Osteocyte (in vitro differentiated cells): ENCODE results near the gene CTSO. TPM values are rescaled to one million over a fixed set of nuclear protein-coding genes. Genes with fewer than 3 reads are reported as not detected.

Source experiments
- DNase-seq: peaks from one replicate; pipeline ENCODE4 v3.0.0; 2021; ENCODE audit warnings: mixed read lengths; ENCODE audit not compliant: unreplicated experiment; ENCODE audit errors: extremely low spot score
- H3K27ac Mint-ChIP-seq: one replicate; pipeline ENCODE4 v1.8.0; 2021; ENCODE audit warnings: mild to moderate bottlenecking, mixed read lengths; ENCODE audit not compliant: unreplicated experiment
- H3K27me3 Mint-ChIP-seq: one replicate; pipeline ENCODE4 v1.8.0; 2021; ENCODE audit warnings: mixed read lengths; ENCODE audit not compliant: unreplicated experiment
- H3K36me3 Mint-ChIP-seq: one replicate; pipeline ENCODE4 v1.8.0; 2021; ENCODE audit warnings: mixed read lengths; ENCODE audit not compliant: unreplicated experiment
- H3K4me1 Mint-ChIP-seq: one replicate; pipeline ENCODE4 v1.8.0; 2021; ENCODE audit warnings: mixed read lengths; ENCODE audit not compliant: unreplicated experiment
- H3K4me3 Mint-ChIP-seq: one replicate; pipeline ENCODE4 v1.8.0; 2021; ENCODE audit warnings: mild to moderate bottlenecking, moderate library complexity, mixed read lengths; ENCODE audit not compliant: unreplicated experiment
- H3K9me3 Mint-ChIP-seq: one replicate; pipeline ENCODE4 v1.8.0; 2021; ENCODE audit warnings: mixed read lengths; ENCODE audit not compliant: unreplicated experiment
- CTCF ChIP-seq: fragments of 200-600 bp; sonication (generic); IDR thresholded peaks from 2 replicates; pipeline ENCODE4 v1.5.0; 2021; ENCODE audit warnings: antibody characterized with exemption, mild to moderate bottlenecking, moderate library complexity
- long read RNA-seq: library from polyadenylated mRNA; unstranded; transcript quantifications from one replicate; pipeline ENCODE4 v2.0.0, GENCODE V29; 2021
- total RNA-seq: library from RNA; stranded (reverse); gene quantifications from 2 replicates; pipeline ENCODE4 v1.2.1, GENCODE V29; 2021

CTSO gene
- total RNA-seq, result 9.7 and 10.0 TPM in 2 replicates
- long read RNA-seq, transcript CTSO-201 (8 exons, 2,954 nt), result major isoform, 72 of 77 reads
- long read RNA-seq, partial matches to known transcripts, result 4 of 77 reads
- long read RNA-seq, other reads (novel, unspliced or antisense), result 1 of 77 reads

- peak; percentile 69 for TF ChIP-seq CTCF
- Mint-ChIP-seq H3K27ac (peak within 1 kb of the TSS; percentile 99), H3K4me1 (peaks cover 4% of the 10 kb centered on the region), H3K27me3 (no peaks in the 10 kb centered on the region), H3K36me3 (no peaks in the 10 kb centered on the region), H3K9me3 (no peaks in the 10 kb centered on the region), H3K4me3 (peak within 1 kb of the TSS; percentile 89)
- no peak for DNase-seq
Observed at GRCh38 chr4:155953151-155954117, at the start of gene CTSO. CTSO (minus strand) TSS chr4:155953866; CDS start chr4:155953847, 19 bp downstream.

GRCh38 chr4:156000491-156000890 is 46.8 kb upstream of the CTSO start:
- no peak for TF ChIP-seq CTCF
- no peaks in the 10 kb centered on the region for H3K36me3 Mint-ChIP-seq

GRCh38 chr4:155999725-156000124 is 46.1 kb upstream of the CTSO start:
- TF ChIP-seq CTCF, result peak; percentile 45
- Mint-ChIP-seq H3K36me3 (no peaks in the 10 kb centered on the region), H3K27ac (no peak overlapping the region), H3K9me3 (no peaks in the 10 kb centered on the region), H3K4me3 (no peak overlapping the region), H3K4me1 (peaks cover 5% of the 10 kb centered on the region), H3K27me3 (peaks cover 24% of the 10 kb centered on the region)
- DNase-seq, result no peak

More at GRCh38 chr4:156000491-156000890, 46.8 kb upstream of the CTSO start:
- no peak for DNase-seq
- H3K27ac Mint-ChIP-seq, result no peak overlapping the region
- peaks cover 19% of the 10 kb centered on the region for H3K27me3 Mint-ChIP-seq
- no peaks in the 10 kb centered on the region for H3K9me3 Mint-ChIP-seq
- no peak overlapping the region for H3K4me3 Mint-ChIP-seq
- H3K4me1 Mint-ChIP-seq, result peaks cover 5% of the 10 kb centered on the region

- Mint-ChIP-seq H3K27me3 (peaks cover 37% of the 10 kb centered on the region), H3K36me3 (no peaks in the 10 kb centered on the region), H3K4me1 (peaks cover 5% of the 10 kb centered on the region), H3K4me3 (no peak overlapping the region), H3K27ac (no peak overlapping the region), H3K9me3 (no peaks in the 10 kb centered on the region)
- no peak for DNase-seq
- TF ChIP-seq CTCF, result no peak
Observed at GRCh38 chr4:155995069-155995468, 41.4 kb upstream of the CTSO start.
